Measurements from ENCODE around the gene TFDP2. TPM values are rescaled to one million over a fixed set of nuclear protein-coding genes. Genes with fewer than 3 reads are reported as not detected.
A peak's percentile ranks its signal among the peaks of the same experiment; 100 is the strongest.
"Not testable (repeated sequence)": the region's sequence is repeated elsewhere in the genome, so short reads cannot be mapped to it uniquely, and the experiment has no call there.

Gene TFDP2
- total RNA-seq, 2 donors from 2014 or later = 62.7 to 76.4 TPM

DNA sequence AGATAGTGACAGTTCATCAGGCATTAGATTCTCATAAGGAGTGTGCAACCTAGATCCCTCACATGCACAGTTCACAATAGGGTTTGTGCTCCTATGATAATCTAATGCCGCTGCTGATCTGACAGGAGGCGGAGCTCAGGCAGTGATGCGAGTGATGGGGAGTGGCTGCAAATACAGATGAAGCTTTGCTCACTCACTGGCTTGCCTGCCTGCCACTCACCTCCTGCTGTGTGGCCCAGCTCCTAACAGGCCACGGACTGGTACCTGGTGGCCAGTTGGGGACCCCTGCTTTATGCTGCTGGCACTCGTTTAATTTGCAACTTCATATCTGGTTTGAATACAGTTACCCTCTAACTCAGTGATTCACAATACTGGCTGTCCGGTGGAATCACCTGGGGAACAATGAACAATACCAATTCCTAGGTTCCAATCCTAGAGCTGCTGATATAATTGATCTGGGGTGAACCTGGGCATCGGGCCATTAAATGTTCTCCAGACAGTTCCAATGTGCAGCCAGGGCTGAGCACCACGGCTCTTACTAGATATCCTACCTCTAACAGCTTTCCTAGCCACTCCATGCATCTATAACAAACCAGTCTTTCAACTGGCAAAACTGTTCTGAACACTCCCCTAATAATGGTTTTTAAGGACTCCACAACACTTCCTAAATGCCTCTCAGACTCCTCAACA, 141.5 kb downstream of the TFDP2 start:
- Histone ChIP-seq H3K4me3 (ENCODE audit: low read length) (no peak overlapping the region), H3K4me1 (ENCODE audit: control insufficient read depth, insufficient read depth, low read length) (peaks cover 3% of the 10 kb centered on the region), H3K9ac (ENCODE audit: extremely low read depth, low read length, poor library complexity, severe bottlenecking) (no peak overlapping the region), H3K36me3 (ENCODE audit: control insufficient read depth, insufficient read depth, low read length) (peaks cover 11% of the 10 kb centered on the region), H3K9me3 (ENCODE audit: control insufficient read depth, low read length) (no peaks in the 10 kb centered on the region), H3K27me3 (ENCODE audit: control insufficient read depth, insufficient read depth, low read length, poor library complexity, severe bottlenecking) (no peaks in the 10 kb centered on the region), H3K27ac (ENCODE audit: low read depth, low read length) (no peak overlapping the region)
- Mint-ChIP-seq H3K9me3 (no peaks in the 10 kb centered on the region), H3K4me3 (no peak overlapping the region), H3K36me3 (ENCODE audit: low read depth) (peaks cover 3% of the 10 kb centered on the region), H3K27me3 (ENCODE audit: insufficient read depth) (no peaks in the 10 kb centered on the region), H3K27ac (peak overlapping the region; percentile 45), H3K4me1 (no peaks in the 10 kb centered on the region)
- DNase-seq = peak; percentile 55
- TF ChIP-seq, protein P1, sequence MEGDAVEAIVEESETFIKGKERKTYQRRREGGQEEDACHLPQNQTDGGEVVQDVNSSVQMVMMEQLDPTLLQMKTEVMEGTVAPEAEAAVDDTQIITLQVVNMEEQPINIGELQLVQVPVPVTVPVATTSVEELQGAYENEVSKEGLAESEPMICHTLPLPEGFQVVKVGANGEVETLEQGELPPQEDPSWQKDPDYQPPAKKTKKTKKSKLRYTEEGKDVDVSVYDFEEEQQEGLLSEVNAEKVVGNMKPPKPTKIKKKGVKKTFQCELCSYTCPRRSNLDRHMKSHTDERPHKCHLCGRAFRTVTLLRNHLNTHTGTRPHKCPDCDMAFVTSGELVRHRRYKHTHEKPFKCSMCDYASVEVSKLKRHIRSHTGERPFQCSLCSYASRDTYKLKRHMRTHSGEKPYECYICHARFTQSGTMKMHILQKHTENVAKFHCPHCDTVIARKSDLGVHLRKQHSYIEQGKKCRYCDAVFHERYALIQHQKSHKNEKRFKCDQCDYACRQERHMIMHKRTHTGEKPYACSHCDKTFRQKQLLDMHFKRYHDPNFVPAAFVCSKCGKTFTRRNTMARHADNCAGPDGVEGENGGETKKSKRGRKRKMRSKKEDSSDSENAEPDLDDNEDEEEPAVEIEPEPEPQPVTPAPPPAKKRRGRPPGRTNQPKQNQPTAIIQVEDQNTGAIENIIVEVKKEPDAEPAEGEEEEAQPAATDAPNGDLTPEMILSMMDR (conservative IDR thresholded peaks at IDR 0.05) = no peak
- WGBS, 2 experiments (ENCODE audit: insufficient coverage in 1 of 2, insufficient read length in 1 of 2) = 91 to 92% methylated on average over 6 to 8 of the region's 8 CpGs

DNA sequence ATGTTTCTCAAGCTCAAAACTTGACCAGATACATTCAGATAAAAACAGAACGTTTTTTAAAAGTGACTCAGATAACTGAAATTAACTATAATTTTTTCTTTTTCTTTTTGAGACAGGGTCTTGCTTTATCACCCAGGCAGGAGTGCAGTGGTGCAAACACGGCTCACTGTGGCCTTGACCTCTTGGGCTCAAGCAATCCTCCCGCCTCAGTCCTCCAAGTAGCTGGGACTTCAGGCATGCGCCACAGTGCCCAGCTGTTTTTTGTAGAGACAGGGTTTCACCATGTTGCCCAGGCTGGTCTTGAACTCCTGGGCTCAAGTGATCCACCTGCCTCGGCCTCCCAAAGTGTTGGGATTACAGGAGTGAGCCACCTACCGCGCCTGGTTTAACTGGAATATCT, 144.4 kb downstream of the TFDP2 start:
- H3K27ac ChIP-seq (ENCODE audit: low read depth, low read length); H3K4me1 Mint-ChIP-seq; H3K4me1 ChIP-seq (ENCODE audit: control insufficient read depth, insufficient read depth, low read length); H3K4me3 Mint-ChIP-seq; DNase-seq; H3K27me3 ChIP-seq (ENCODE audit: control insufficient read depth, insufficient read depth, low read length, poor library complexity, severe bottlenecking); H3K9me3 ChIP-seq (ENCODE audit: control insufficient read depth, low read length); H3K4me3 ChIP-seq (ENCODE audit: low read length); H3K27ac Mint-ChIP-seq; H3K9ac ChIP-seq (ENCODE audit: extremely low read depth, low read length, poor library complexity, severe bottlenecking); H3K27me3 Mint-ChIP-seq (ENCODE audit: insufficient read depth); H3K9me3 Mint-ChIP-seq: not testable (repeated sequence)
- WGBS, 2 experiments (ENCODE audit: insufficient coverage in 1 of 2, insufficient read length in 1 of 2) = 87 to 93% methylated on average over 3 to 5 of the region's 7 CpGs
- H3K36me3 ChIP-seq (ENCODE audit: control insufficient read depth, insufficient read depth, low read length) = peaks cover 14% of the 10 kb centered on the region
- peaks cover 20% of the 10 kb centered on the region for H3K36me3 Mint-ChIP-seq (ENCODE audit: low read depth)

DNA sequence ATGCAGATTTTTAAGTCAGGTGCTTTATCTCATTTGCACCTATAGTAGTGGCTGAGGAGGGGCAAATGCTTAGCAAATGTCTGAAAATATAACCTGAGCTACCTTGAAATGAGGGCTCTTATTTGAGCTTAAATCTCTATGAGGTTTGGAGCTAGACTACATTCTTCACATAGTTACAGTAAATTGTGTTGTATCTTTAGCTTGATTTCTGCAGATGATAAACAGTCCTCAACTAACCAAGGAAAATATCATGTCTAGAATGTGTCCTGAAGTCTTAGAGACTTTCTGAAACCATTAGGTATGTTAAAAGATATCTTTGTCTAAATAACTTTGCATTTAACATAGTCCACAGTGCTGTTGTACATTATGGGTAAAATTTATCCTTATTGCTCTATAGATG, 145.3 kb downstream of the TFDP2 start:
- Mint-ChIP-seq H3K27ac (no peak overlapping the region), H3K36me3 (ENCODE audit: low read depth) (peaks cover 25% of the 10 kb centered on the region), H3K27me3 (ENCODE audit: insufficient read depth) (no peaks in the 10 kb centered on the region), H3K4me3 (no peak overlapping the region), H3K9me3 (peaks cover 1% of the 10 kb centered on the region), H3K4me1 (peaks cover 4% of the 10 kb centered on the region)
- TF ChIP-seq, protein P1 (conservative IDR thresholded peaks at IDR 0.05) = no peak
- Histone ChIP-seq H3K9ac (ENCODE audit: extremely low read depth, low read length, poor library complexity, severe bottlenecking) (no peak overlapping the region), H3K27ac (ENCODE audit: low read depth, low read length) (no peak overlapping the region), H3K9me3 (ENCODE audit: control insufficient read depth, low read length) (no peaks in the 10 kb centered on the region), H3K4me1 (ENCODE audit: control insufficient read depth, insufficient read depth, low read length) (peaks cover 3% of the 10 kb centered on the region), H3K4me3 (ENCODE audit: low read length) (no peak overlapping the region), H3K27me3 (ENCODE audit: control insufficient read depth, insufficient read depth, low read length, poor library complexity, severe bottlenecking) (no peaks in the 10 kb centered on the region), H3K36me3 (ENCODE audit: control insufficient read depth, insufficient read depth, low read length) (peaks cover 14% of the 10 kb centered on the region)
- no peak for DNase-seq

DNA sequence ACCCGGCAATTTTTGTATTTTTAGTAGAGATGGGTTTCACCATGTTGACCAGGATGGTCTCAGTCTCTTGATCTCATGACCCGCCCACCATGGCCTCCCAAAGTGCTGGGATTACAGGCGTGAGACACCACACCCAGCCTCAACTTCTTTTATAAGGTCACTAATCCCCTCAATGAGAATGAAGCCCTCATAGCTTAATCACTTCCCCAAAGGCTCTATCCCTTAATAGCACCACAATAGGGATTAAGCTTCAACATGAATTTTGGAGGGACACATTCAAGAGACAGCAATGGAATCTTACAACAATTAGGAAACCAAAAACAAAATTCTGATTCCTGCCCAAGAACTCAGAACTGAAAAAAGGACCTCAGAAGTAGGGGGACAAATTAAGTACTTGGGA, 146.1 kb downstream of the TFDP2 start:
- H3K4me3 ChIP-seq (ENCODE audit: low read length) = no peak overlapping the region
- no peaks in the 10 kb centered on the region for H3K27me3 ChIP-seq (ENCODE audit: control insufficient read depth, insufficient read depth, low read length, poor library complexity, severe bottlenecking)
- Mint-ChIP-seq H3K4me3 (no peak overlapping the region), H3K27ac (no peak overlapping the region), H3K27me3 (ENCODE audit: insufficient read depth) (no peaks in the 10 kb centered on the region), H3K36me3 (ENCODE audit: low read depth) (peaks cover 25% of the 10 kb centered on the region), H3K9me3 (peaks cover 1% of the 10 kb centered on the region), H3K4me1 (peaks cover 4% of the 10 kb centered on the region)
- no peak overlapping the region for H3K27ac ChIP-seq (ENCODE audit: low read depth, low read length)
- H3K9ac ChIP-seq (ENCODE audit: extremely low read depth, low read length, poor library complexity, severe bottlenecking) = no peak overlapping the region
- TF ChIP-seq, protein P1 (conservative IDR thresholded peaks at IDR 0.05) = no peak
- WGBS, 2 experiments (ENCODE audit: insufficient coverage in 1 of 2, insufficient read length in 1 of 2) = 89 to 96% methylated on average over 3 of the region's 3 CpGs
- no peak for DNase-seq
- H3K36me3 ChIP-seq (ENCODE audit: control insufficient read depth, insufficient read depth, low read length) = peaks cover 14% of the 10 kb centered on the region
- no peaks in the 10 kb centered on the region for H3K9me3 ChIP-seq (ENCODE audit: control insufficient read depth, low read length)
- peaks cover 3% of the 10 kb centered on the region for H3K4me1 ChIP-seq (ENCODE audit: control insufficient read depth, insufficient read depth, low read length)

Data from endodermal cell (in vitro differentiated cells).